ENCODE results near the gene PTPN18. TPM values are rescaled to one million over a fixed set of nuclear protein-coding genes. Genes with fewer than 3 reads are reported as not detected.

The PTPN18 gene
- total RNA-seq, 1 donor: 68.2 TPM

GRCh38 chr2:130369311-130369964 lies 13.6 kb downstream of the PTPN18 start:
- Histone ChIP-seq H3K4me1 (ENCODE audit: insufficient read depth, low read length) (peaks cover 52% of the 10 kb centered on the region), H3K4me3 (ENCODE audit: low read length) (no peak overlapping the region), H3K9me3 (ENCODE audit: low read depth, low read length) (no peaks in the 10 kb centered on the region), H3K27me3 (ENCODE audit: insufficient read depth, low read length) (no peaks in the 10 kb centered on the region)

GRCh38 chr2:130369965-130370341 lies 14.1 kb downstream of the PTPN18 start:
- H3K27me3 ChIP-seq (ENCODE audit: insufficient read depth, low read length): no peaks in the 10 kb centered on the region
- H3K4me3 ChIP-seq (ENCODE audit: low read length): no peak overlapping the region
- H3K9me3 ChIP-seq (ENCODE audit: low read depth, low read length): no peaks in the 10 kb centered on the region
- H3K4me1 ChIP-seq (ENCODE audit: insufficient read depth, low read length): peaks cover 57% of the 10 kb centered on the region

- Histone ChIP-seq H3K4me3 (ENCODE audit: low read length) (no peak overlapping the region), H3K9me3 (ENCODE audit: low read depth, low read length) (no peaks in the 10 kb centered on the region), H3K27me3 (ENCODE audit: insufficient read depth, low read length) (no peaks in the 10 kb centered on the region), H3K4me1 (ENCODE audit: insufficient read depth, low read length) (peaks cover 61% of the 10 kb centered on the region)
These were observed 14.6 kb downstream of the PTPN18 start for GRCh38 chr2:130370490-130370889.

GRCh38 chr2:130371723-130372054 lies 15.8 kb downstream of the PTPN18 start:
- Histone ChIP-seq H3K4me1 (ENCODE audit: insufficient read depth, low read length) (peaks cover 73% of the 10 kb centered on the region), H3K4me3 (ENCODE audit: low read length) (peak overlapping the region; percentile 72), H3K27me3 (ENCODE audit: insufficient read depth, low read length) (no peaks in the 10 kb centered on the region), H3K9me3 (ENCODE audit: low read depth, low read length) (no peaks in the 10 kb centered on the region)

- Histone ChIP-seq H3K4me3 (ENCODE audit: low read length) (peak overlapping the region; percentile 72), H3K4me1 (ENCODE audit: insufficient read depth, low read length) (peaks cover 78% of the 10 kb centered on the region), H3K27me3 (ENCODE audit: insufficient read depth, low read length) (no peaks in the 10 kb centered on the region), H3K9me3 (ENCODE audit: low read depth, low read length) (no peaks in the 10 kb centered on the region)
These were observed 16.4 kb downstream of the PTPN18 start for GRCh38 chr2:130372055-130372832.

GRCh38 chr2:130372833-130373807 lies 17.3 kb downstream of the PTPN18 start:
- H3K27me3 ChIP-seq (ENCODE audit: insufficient read depth, low read length): no peaks in the 10 kb centered on the region
- H3K4me1 ChIP-seq (ENCODE audit: insufficient read depth, low read length): peaks cover 83% of the 10 kb centered on the region
- peak overlapping the region; percentile 72 for H3K4me3 ChIP-seq (ENCODE audit: low read length)
- H3K9me3 ChIP-seq (ENCODE audit: low read depth, low read length): no peaks in the 10 kb centered on the region

GRCh38 chr2:130373808-130374365 lies 18.0 kb downstream of the PTPN18 start:
- H3K4me1 ChIP-seq (ENCODE audit: insufficient read depth, low read length): peaks cover 76% of the 10 kb centered on the region
- H3K9me3 ChIP-seq (ENCODE audit: low read depth, low read length): no peaks in the 10 kb centered on the region
- no peak overlapping the region for H3K4me3 ChIP-seq (ENCODE audit: low read length)
- H3K27me3 ChIP-seq (ENCODE audit: insufficient read depth, low read length): no peaks in the 10 kb centered on the region

GRCh38 chr2:130374587-130375290 lies 18.9 kb downstream of the PTPN18 start:
- peaks cover 69% of the 10 kb centered on the region for H3K4me1 ChIP-seq (ENCODE audit: insufficient read depth, low read length)
- H3K27me3 ChIP-seq (ENCODE audit: insufficient read depth, low read length): no peaks in the 10 kb centered on the region
- no peak overlapping the region for H3K4me3 ChIP-seq (ENCODE audit: low read length)
- no peaks in the 10 kb centered on the region for H3K9me3 ChIP-seq (ENCODE audit: low read depth, low read length)

GRCh38 chr2:130375291-130376266 lies 19.7 kb downstream of the PTPN18 start:
- Histone ChIP-seq H3K27me3 (ENCODE audit: insufficient read depth, low read length) (no peaks in the 10 kb centered on the region), H3K9me3 (ENCODE audit: low read depth, low read length) (no peaks in the 10 kb centered on the region), H3K4me1 (ENCODE audit: insufficient read depth, low read length) (peaks cover 61% of the 10 kb centered on the region), H3K4me3 (ENCODE audit: low read length) (no peak overlapping the region)

GRCh38 chr2:130376433-130377293 lies 20.8 kb downstream of the PTPN18 start:
- no peaks in the 10 kb centered on the region for H3K27me3 ChIP-seq (ENCODE audit: insufficient read depth, low read length)

GRCh38 chr2:130377491-130377890 lies 21.6 kb downstream of the PTPN18 start:
- H3K4me1 ChIP-seq (ENCODE audit: insufficient read depth, low read length): peaks cover 50% of the 10 kb centered on the region

More at GRCh38 chr2:130376433-130377293, 20.8 kb downstream of the PTPN18 start:
- H3K9me3 ChIP-seq (ENCODE audit: low read depth, low read length): no peaks in the 10 kb centered on the region
- no peak overlapping the region for H3K4me3 ChIP-seq (ENCODE audit: low read length)
- H3K4me1 ChIP-seq (ENCODE audit: insufficient read depth, low read length): peaks cover 50% of the 10 kb centered on the region

GRCh38 chr2:130378206-130378897 lies 22.5 kb downstream of the PTPN18 start:
- Histone ChIP-seq H3K9me3 (ENCODE audit: low read depth, low read length) (no peaks in the 10 kb centered on the region), H3K4me1 (ENCODE audit: insufficient read depth, low read length) (peaks cover 42% of the 10 kb centered on the region), H3K4me3 (ENCODE audit: low read length) (no peak overlapping the region), H3K27me3 (ENCODE audit: insufficient read depth, low read length) (no peaks in the 10 kb centered on the region)

More at GRCh38 chr2:130377491-130377890, 21.6 kb downstream of the PTPN18 start:
- Histone ChIP-seq H3K27me3 (ENCODE audit: insufficient read depth, low read length) (no peaks in the 10 kb centered on the region), H3K4me3 (ENCODE audit: low read length) (no peak overlapping the region), H3K9me3 (ENCODE audit: low read depth, low read length) (no peaks in the 10 kb centered on the region)
